Hematopoietic multipotent progenitor cell treated with erythropoietin and hydrocortisone succinate and interleukin-3 and kit ligand, for 4 days (in vitro differentiated cells): ENCODE measurements around the gene MPPE1.
A peak's percentile ranks its signal among the peaks of the same experiment; 100 is the strongest.
"Not testable (repeated sequence)": the region's sequence is repeated elsewhere in the genome, so short reads cannot be mapped to it uniquely, and the experiment has no call there.

Experiments
- DNase-seq: peaks from one replicate; pipeline ENCODE4 v3.0.0-alpha.2; 2015

MPPE1 gene, protein sequence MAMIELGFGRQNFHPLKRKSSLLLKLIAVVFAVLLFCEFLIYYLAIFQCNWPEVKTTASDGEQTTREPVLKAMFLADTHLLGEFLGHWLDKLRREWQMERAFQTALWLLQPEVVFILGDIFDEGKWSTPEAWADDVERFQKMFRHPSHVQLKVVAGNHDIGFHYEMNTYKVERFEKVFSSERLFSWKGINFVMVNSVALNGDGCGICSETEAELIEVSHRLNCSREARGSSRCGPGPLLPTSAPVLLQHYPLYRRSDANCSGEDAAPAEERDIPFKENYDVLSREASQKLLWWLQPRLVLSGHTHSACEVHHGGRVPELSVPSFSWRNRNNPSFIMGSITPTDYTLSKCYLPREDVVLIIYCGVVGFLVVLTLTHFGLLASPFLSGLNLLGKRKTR

GRCh38 chr18:11908182-11909060 is at the start of gene MPPE1:
MPPE1 (minus strand) TSS chr18:11908317; CDS start chr18:11897264, 11,053 bp downstream.
- peak; percentile 97 for DNase-seq

DNA sequence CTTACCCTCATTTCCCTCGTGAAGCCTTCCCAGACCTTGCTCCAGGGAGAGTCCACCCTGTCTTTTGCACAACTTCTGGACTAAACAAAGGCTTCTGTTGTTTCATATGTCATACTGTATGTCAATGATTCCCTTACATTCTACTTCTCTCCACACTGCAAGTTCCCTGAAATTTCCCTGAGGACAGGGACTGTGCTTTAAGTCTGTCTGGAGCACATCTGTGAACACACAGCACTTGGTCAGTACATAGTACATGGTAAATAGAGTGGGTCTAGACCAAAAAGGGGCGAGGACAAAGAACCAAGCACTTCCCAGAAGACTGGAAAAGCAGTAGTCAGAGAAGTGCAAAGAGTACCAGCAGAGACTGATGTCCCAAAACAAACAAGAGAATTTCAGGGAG is 49.5 kb upstream of the MPPE1 start:
- no peak for DNase-seq

DNA sequence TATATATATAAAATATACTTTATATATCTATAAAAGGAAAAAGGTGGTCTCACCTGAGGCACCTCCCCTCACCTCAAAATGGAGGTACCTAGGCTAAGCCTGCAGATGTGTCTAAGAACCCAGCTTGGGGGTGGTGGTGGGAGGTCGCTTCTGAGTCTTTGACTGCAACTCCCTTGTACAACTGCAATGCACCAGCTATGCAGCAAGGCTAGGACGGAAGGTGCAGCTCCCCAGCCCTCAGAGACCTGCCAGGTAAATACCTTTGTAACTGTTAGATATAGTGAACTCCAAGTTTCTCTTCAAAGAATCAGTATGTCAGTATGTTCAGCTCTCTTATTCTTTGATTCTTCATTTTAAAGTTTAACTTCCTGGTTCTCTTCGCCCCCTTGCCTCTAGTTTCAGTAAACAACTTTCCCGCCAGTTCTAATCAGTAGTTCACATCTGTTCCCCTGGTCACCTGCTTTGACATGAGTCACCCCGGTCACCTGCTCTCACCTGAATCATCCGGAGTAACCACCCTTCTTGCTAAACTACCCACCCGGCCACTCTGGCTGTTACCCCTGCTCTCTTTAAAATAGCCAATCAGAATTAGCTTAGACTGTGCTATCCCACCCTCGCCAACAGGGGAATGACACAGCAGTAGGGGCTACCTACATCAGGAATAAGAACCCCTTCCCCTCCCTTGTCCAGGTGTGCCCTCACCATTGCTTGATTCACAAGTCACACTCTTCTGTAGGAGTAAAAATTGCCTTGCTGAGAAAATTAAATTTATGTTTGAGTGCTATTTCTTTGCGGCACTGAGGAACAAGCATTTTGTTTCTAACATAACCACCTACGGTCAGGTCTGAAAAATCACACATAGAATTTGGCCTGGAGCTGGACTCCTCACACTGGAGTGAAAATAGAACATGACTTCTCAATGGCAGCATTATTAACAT is 48.5 kb upstream of the MPPE1 start:
- no peak for DNase-seq

DNA sequence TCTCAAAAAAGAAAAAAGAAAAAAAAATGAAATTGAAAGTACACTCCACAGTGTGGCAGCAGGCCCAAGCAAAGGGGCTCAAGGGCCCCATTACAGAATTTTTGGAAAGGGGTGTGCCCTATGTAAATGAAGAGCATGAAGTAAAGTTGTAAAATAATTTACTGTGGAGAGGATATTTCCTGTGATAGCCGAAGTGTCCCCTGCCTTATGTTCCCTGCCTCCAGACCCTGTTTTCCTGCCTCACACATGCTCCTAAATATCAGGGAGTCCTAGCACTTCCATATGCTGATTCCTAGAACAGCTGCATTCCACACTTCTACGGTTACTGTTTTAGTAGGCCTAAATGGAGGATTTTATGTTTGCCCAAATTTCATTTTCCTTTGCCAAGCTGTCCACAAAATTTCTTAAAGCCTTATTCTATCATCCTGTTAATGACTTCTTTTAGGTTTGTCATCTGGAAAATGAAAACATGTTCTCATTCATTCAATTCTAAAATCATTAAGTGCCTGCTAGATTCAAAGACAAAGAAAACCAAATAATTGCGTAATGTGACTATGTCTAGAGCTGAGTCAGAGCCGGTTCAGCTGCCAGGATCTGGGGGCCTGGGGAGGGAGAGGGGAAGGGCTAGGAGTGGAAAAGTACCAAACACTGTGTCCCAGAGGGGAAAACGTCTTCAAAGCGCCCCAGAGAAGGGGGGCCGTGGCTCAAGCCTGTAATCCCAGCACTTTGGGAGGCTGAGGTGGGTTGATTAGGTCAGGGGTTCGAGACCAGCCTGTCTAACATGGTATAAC is 47.3 kb upstream of the MPPE1 start:
- DNase-seq, result peak; percentile 69

DNA sequence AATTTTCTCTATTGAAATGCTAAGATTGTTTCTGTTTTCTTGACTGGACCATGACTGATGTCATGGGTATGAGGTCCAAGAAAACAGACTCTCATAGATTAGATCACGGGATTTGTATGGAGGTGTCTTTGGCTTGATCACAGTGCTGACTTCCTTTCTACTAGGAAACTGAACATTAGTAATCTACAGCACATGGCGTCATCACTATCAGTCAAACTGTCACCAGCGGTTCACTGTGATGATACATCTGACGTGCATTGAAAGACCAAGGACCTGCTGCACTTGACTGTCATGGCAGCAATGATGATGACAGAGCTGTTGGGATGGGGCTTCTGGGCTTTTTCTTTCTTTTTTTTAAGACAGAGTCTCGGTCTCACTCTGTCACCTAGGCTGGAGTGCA is 45.0 kb upstream of the MPPE1 start:
- peak; percentile 35 for DNase-seq

DNA sequence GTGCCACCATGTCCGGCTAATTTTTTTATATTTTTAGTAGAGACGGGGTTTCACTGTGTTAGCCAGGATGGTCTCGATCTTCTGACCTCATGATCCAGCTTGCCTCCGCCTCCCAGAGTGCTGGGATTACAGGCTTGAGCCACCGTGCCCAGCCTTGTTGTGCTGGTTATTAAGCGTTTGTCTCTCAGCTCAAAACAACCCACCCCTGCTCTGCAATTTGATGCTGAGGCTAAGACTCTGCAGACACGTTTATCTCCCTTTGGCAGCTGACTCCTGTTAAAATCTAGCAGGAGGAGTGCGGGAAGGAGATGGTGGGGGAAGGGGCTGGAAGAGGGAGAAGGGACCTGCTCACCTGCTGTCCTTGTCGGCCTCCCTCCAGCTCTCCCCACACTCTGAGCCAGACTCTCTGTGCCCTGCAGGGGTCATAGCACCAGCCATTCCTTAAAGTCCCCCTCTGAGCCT is 43.3 kb upstream of the MPPE1 start:
- no peak for DNase-seq

GRCh38 chr18:11950824-11951223 is 42.7 kb upstream of the MPPE1 start:
- DNase-seq, result no peak

- no peak for DNase-seq
Observed at GRCh38 chr18:11948852-11949523, 40.9 kb upstream of the MPPE1 start.

GRCh38 chr18:11947214-11948191 is 39.4 kb upstream of the MPPE1 start:
- peak; percentile 99 for DNase-seq

- DNase-seq, result peak; percentile 78
Observed at GRCh38 chr18:11946756-11947155, 38.6 kb upstream of the MPPE1 start.

- DNase-seq, result not testable (repeated sequence)
Observed at GRCh38 chr18:11945834-11946659, 37.9 kb upstream of the MPPE1 start.

- DNase-seq, result no peak
Observed at GRCh38 chr18:11944786-11945185, 36.7 kb upstream of the MPPE1 start.

DNA sequence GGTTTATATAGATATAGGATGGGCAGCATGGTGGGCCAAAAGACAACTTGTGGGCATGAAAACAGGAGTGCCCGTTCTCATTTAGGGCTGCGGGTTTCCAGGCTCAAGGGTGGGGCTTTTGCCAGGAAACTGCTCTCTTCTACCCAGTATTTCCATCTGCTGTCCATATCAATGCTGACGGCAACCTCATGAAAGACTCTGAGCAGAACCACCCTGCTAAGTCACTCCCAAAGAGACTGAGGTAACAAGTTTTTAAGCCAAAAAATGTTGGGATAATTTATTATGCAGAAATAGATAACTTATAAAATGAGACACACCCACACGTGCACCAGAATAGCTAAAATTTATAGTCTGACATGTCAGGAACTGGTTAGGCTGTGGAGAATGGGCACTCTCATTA is 36.1 kb upstream of the MPPE1 start:
- peak; percentile 70 for DNase-seq

- peak; percentile 53 for DNase-seq
Observed at GRCh38 chr18:11943551-11943950, 35.4 kb upstream of the MPPE1 start.

GRCh38 chr18:11940956-11941355 is 32.8 kb upstream of the MPPE1 start:
- no peak for DNase-seq

DNA sequence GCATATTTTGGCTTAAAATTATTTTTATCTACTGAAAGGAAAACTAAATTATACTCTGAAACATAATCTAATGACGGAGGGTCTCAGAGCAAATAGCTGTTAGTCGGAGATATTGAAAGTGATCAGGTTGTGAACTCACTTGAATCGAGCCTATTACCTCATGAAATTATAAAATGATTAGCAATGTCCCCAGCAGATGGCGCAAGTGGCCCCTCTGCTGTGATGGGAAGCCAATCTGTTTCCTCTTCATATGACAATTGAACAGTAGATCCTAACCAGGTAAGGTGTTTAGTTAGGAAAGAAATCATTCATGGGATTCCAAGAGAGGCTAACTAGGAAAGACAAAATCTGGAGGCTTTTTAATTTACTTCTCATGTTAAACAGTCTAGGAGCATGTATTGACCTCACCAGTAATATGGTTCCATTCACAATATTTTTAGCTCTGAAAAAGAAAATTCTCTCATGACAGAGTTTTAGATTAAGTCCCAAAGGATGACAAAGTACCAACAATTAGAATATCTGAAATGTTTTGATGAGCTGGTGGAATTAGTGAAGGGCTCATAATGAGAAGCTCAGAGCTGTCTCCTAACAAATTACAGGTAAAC is 29.9 kb upstream of the MPPE1 start:
- DNase-seq, result peak; percentile 85

DNA sequence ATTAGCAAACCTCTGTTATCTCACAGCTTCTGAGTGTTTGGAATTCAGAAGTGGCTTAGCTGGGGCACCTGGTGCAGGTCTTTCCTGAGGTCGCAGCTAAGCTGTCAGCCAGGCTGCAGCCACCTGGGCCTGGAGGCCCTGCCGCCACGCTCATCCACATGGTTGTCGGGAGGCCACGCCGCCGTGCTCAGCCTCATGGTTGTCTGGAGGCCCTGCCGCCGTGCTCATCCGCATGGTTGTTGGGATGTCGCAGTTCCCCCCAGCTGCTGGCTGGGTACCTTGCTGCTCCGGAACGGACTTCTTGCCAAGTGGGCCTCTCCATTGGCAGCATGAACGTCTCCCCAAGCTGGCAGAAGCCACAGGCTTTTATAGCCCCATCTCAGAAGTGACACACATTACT is 24.3 kb upstream of the MPPE1 start:
- DNase-seq, result no peak

GRCh38 chr18:11927497-11927896 is 19.4 kb upstream of the MPPE1 start:
- DNase-seq, result no peak
